ENCODE results near the gene PARP16.

PARP16 gene

DNA sequence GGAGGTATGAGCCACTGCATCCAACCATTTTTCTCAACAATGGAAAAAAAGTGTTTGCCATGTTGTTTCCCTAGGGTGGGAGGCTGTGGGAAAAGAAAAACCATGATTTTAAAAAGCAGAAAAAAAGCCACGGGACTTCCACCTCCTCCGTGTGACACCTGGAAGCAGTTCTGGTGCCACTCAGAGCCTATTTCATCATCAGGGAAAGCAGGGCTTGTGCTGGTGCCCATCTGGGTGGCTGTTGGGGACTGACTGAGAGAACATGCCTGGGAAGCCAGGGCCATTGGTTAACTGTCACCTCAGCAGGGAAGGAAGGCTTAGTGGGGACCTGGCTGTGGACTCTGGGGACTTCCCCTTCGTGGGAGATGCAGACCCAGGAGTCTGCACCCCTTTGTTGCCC is 25.1 kb upstream of the PARP16 start:
- DNase-seq (ENCODE audit: low read depth) = no peak

DNA sequence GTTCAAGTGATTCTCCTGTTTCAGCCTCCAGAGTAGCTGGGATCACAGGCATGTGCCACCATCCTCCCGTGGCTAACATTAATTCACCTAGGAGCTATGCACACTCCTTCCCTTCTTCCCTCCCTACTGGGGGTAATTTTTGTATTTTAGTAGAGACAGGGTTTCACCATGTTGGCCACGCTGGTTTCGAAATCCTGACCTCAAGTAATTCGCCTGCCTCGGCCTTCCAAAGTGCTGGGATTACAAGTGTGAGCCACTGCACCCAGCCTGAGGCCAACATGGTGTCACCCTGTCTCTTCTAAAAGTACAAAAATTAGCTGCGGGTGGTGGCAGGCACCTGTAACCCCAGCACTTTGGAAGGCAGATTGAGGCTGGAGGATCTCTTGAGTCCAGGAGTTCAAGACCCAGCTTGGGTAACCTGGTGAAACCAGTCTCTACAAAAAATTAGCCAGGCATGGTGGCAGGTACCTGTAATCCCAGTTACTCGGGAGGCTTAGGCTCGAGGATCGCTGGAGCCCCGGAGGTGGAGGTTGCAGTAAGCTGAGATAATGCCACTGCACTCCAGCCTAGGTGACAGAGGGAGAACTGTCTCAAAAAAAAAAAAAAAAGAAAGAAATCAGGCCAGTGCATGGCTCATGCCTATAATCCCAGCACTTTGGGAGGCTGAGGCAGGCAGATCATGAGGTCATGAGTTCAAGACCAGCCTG is 23.9 kb upstream of the PARP16 start:
- no peak for DNase-seq (ENCODE audit: low read depth)

DNA sequence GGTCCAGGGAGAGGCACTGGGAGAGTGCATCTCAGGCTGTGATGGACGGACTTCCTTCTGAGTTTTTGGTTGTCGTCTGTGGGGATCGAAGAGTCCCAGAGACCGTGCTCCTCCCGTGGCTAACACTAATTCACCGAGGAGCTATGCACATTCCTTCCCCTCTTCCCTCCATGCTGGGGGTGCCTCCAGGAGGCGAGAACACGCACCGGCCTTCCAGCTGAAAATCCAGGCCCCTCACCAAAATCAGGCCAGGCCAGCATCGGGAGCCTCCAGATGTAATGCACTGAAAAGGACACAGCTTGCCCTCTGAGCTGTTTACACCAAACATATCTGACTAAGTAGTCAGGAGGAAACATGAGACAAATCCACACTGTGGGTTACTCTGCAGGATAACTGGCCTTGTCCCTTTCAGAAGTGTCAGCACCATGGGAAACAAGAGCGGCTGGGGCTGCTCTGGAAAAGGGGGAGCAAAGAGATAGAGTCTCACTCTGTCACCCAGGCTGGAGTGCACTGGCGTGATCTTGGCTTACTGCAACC is 23.3 kb upstream of the PARP16 start:
- DNase-seq (ENCODE audit: low read depth) = no peak

DNA sequence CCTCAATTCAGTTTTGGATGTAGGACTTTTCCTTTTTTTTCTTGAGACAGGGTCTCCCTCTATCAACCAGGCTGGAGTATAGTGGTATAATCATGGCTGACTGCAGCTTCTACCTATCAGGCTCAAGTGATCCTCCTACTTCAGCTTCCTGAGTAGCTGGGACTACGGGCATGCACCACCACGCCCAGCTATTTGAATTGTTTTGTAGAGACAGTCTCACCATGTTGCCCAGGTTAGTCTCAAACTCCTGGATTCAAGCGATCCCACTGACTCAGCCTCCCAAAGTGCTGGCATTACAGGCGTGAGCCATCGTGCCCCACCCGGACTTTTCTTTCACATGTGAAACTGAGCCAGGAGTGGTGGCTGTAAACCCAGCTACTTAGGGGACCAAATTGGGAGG is 21.3 kb upstream of the PARP16 start:
- no peak for DNase-seq (ENCODE audit: low read depth)

DNA sequence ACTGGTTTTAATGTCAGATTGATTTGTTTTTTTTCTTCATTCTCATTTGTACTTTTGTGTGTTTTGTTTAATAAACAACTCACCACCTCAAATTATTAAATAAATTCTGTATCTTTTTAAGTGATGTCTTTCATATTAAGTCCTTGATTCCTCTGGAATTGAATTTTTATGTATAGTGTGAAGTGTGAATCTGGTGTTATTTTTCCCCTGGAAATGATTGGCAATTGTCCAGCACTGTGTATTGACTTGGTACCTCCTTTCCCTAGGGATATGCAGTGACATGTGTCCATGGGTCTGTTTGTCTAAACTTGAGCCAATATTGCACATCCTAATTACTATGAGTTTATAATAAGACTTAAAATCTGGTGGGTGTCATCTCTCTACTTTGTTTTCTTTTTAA is 19.9 kb upstream of the PARP16 start:
- DNase-seq (ENCODE audit: low read depth) = no peak

DNA sequence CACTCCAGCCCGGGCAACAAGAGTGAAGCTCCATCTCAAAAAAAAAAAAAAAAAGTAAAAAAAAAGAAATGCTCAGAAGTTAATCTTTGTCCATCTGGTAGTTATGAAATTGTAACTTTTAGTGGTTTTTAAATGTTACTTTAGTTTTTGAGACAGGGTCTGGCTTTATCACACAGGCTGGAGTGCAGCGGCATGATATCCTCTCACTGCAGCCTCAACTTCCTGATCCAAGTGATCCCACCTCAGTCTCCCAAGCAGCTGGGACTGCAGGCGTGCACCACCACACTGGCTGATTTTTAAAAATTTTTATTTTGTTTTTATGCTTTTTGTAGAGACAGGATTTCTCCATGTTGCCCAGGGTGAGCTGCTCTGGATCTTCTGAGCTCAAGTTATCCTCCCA is 19.1 kb upstream of the PARP16 start:
- no peak for DNase-seq (ENCODE audit: low read depth)

DNA sequence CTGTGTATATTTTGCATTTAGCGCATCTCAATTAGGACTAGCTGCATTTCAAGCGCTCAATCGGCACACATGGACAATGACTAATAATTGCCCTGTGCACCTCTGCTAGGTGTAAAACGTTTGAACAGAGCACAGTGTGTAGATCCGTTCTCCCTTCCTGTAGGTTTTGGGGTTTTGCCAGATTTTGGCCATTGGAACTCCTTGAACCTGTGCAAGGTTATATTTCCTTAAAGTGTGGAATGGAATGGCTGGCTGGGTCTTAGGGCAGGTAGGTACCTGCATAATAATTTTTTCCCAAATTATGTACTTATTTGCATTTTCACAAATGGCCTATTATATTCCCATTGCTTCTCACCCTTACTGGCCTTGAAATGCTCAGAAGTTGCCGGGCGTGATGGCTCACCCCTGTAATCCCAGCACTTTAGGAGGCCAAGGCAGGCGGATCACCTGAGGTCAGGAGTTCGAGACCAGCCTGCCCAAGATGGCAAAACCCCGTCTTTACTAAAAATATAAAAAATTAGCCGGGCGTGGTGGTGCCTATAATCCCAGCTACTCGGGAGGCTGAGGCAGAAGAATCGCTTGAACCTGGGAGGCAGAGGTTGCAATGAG is 18.6 kb upstream of the PARP16 start:
- DNase-seq (ENCODE audit: low read depth) = no peak

DNA sequence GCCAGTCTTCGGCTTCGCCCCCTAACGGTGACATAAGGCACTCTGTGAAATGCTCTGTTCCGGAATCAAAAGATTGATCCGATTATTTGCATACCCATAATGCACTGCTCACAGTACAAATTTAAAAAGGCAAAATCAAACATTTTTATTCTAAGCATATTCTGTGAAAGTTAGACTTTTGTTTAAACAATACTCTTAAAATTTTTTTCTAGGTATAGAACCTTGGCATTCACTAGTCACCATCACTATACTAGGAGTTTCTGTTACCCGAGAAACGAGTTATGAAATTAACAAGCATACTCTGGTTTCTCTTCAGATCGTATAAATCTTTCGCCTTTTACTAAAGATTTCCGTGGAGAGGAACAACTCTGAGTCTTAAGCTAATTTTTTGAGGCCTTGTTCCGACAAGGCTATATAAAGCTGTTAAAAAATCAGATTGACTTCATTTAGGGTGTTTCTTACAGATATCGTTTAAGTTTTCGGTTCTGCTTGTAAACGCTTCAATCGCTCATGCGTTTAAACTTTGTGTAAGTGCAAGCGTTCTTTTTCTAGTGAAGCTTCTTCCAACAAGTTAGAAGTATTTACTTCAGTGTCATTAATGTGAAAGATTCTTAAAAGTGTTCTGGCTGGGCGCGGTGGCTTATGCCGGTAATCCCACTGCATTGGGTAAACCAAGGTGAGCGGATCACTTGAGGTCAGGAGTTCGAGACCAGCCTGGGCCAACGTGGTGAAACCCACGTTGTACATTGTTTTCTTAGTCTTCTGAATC is 17.9 kb upstream of the PARP16 start, which contains the start of gene RNU5B-1:
Gene RNU5B-1 (plus strand): TSS at position 297 of the 769 bp plus-strand sequence.
- peak; percentile 70 for DNase-seq (ENCODE audit: low read depth)

DNA sequence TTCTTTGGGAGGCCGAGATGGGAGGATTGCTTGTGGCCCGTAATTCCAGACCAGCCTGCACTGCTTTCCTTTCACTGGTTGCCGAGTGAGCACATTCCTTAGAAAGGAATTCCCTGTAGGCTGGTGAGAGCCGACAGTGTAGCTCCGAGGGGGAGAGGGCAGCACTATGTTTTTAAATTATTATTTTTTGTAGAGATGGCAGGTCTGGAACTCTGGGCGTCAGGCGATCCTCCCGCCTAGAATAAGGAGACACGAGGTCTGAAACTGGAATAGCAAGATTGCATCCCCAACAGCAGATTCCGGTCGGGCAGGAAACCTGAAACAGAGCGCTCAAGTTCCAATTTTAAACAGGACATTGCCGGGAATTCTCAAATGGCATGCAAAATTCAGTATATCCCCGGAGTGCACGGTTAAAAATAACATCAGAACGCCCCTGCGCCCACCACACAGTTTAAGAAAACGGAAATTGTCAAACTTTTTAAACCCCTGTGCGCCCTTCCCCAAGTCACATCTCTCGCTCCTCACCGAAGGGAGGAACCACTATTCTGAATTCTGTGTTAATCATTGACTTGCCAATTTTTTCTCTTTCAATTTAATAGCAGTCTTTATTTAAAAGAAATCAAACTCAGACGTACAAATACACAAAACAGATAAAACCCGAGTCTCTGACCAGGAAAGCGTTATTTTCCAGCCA is 17.2 kb upstream of the PARP16 start:
- DNase-seq (ENCODE audit: low read depth) = no peak

DNA sequence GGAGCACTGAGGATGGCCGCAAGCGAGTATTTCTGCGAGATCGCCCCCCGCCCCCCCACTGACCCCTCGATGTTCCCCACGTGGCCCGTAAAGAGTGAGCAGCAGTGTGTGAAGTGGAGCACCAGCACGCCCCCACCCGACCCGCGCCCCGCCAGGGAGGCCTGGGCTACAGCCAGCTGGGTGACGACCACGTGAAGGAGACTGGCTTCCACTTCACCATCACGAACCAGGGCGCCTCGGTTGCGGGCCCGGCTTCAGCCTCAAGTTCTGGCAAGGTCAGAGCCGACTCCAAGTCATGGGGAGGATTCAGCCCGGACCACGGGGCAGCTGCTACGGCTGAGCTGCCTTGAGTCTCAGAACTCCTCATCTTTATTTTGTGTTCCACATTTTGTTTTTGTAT is 15.4 kb upstream of the PARP16 start:
- DNase-seq (ENCODE audit: low read depth) = no peak

DNA sequence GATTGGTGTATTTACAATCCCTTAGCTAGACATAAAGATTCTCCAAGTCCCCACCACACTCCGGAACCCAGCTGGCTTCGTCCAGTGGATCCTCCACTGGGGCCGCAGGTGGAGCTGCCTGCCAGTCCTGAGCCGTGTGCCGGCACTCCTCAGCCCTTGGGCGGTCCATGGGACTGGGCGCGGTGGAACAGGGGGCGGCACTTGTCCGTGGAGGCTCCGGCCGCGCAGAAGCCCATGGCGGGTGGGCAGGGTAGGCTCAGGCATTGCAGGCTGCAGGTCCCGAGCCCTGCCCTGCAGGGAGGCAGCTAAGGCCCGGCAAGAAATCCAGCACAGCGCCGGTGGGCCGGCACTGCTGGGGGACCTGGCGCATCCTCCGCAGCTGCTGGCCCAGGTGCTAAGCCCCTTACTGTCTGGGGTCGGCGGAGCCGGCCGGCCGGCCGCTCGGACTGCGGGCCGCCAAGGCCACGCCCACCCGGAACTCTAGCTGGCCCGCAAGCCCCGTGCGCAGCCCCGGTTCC is 14.3 kb upstream of the PARP16 start:
- no peak for DNase-seq (ENCODE audit: low read depth)

DNA sequence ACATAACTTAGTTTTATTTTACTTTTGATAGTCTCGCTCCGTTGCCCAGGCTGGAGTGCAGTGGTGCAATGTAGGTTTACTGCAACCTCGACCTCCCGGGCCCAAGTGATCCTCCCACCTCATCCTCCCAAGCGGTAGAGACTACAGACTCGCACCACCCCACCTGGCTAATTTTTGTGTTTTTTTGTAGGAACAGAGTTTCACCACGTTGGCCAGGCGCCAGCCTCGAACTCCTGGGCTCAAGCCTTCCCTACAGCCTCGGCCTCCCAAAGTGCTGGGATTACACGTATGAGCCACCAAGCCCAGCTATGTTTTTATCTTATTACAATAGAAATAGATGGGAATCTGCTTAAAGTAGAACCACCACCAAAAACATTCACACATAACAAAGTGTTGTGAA is 12.0 kb upstream of the PARP16 start:
- DNase-seq (ENCODE audit: low read depth) = no peak

DNA sequence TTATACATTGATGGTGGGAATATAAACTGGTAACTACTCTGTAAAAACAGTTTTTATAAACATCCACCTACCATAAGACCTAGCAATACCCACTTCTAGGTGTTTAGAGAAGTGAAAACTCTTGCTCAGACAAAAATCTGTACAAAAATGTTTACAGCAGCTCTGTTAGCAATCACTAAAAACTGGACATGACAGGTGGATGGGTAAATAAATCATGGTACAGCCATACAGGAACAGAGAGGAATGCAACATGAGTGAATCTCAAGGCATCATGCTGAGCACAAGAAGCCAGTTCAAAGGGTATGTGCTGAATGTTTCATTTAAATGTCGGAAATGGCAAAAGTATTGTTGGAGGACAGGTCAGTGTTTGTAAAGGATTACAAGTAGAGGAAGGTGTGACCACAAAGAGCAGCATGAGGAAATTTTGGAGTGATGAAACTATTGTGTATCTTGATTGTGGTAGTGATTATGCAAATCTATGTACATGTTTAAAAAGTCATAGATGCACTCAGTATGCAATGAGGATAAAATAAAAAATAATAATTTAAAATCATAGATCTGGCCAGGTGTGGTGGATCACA is 6.3 kb upstream of the PARP16 start:
- no peak for DNase-seq (ENCODE audit: low read depth)

DNA sequence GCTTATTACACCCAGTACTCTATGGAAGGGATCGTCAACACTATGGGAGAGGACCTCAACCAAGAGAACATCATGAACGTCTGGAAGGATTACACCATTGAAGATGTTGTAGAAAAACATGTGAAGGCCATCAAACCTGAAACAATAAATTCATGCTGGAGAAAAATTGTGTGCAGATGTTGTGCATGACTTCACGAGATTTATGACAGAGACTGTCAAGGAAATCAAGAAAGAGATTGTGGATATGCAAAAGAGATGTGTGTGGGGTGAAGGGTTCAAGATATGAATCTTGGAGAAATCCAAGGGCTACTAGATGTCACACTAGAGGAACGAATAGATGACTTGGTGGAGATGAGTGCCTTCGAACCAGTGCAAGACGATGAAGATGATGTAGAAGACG is 3.5 kb upstream of the PARP16 start:
- DNase-seq (ENCODE audit: low read depth) = no peak

DNA sequence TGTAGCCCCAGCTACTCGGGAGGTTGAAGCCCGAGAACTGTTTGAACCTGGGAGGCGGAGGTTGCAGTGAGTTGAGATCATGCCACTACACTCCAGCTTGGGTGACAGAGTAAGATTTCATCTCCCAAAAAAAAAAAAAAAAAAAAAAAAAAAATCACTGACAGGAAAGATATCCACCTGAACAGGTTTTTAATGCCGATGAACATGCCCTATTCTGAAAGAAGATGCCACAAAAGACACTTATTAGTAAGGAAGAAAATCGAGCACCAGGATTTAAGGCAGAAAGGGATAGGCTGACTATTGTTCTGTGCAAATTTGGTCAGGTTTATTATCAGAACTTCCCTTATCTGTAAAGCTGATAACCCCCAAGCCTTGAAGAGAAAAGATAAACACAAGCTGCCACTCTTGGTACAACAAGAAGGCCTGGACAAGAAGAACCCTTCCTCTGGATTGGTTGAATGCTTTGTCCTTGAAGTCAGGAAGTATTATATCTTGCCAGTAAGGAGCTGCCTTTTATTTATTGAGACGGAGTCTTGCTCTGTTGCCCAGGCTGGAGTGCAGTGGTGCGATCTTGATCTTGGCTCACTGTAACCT is 2.7 kb upstream of the PARP16 start:
- DNase-seq (ENCODE audit: low read depth) = no peak

DNA sequence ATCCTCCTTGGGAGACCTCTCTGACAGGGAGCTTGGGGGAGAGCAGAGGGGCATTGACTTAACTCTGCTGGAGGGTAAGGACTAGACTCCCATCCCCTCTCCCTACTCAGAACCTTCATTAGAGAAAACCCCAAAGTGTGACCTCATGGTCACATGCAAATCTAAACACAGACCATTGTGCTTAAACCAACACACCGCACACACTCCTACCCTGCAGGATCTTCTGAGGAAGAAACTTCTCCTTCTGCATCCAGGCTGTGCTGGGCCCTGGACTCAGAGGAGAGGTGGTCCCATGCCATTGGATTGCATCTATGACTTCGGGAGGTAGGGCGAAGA is 805 bp upstream of the PARP16 start:
- no peak for DNase-seq (ENCODE audit: low read depth)

DNA sequence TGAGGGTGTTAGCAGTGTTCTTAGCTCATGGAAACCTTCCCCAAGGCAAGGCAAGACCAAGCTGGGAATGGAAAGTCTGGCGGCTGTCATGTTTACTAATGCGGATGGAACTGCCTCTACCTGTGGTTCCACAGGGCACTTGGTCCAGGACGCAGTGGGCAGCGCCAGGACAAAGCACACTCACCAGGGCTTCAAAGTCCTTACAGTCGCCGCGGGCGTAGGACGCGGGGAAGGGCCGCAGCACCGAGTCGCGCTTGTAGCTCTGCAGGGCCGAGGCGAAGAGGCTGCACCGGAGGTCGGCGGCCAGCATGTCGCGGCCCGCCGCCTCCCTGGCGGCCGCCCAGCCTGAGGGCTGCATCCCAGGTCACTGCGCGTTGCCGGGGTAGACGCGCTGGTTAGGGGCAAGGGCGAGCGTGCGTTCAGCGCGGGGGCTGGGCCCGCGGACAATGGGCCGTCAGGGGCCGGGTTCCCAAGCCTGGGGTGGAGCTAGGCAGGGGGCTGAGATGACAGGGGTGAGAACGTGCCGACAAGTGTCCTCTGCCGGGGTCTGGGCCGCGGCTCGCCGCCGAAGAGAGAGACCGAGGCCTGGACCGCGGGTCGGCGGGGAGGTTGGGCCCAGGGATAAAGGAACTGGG is 497 bp downstream of the PARP16 start:
- DNase-seq (ENCODE audit: low read depth) = no peak

DNA sequence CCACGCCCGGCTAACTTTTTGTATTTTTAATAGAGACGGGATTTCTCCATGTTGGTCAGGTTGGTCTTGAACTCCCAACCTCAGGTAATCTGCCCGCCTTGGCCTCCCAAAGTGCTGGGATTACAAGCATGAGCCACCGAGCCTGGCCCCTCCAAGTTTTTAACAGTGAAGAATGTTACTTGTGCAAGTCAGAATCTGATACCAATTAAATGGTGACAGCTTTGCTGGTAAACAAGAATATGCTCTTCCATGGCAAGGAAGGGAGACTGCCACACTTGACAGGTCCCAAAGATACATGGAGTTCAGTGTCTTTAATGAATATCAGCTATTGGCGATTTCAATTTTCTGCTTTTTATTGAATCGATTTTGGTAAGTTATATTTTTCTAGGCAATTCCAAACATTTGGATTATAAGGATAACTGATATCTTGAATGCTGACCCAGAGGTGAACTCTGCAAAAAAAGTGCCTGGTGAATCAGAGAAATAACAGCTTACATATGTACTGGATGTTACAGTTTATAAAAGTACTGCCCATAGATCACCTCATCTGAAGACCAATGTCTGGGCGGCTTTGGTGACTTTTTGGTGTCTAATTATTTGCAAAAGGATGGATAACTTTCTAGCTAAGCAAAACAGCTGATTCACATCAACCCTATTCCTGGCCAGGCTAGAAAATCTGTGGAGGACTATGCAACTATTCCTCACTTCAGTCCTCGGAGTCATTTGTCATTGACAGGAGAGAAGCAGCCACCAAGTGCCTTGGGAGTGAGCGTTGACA is 1.2 kb downstream of the PARP16 start:
- DNase-seq (ENCODE audit: low read depth) = no peak

DNA sequence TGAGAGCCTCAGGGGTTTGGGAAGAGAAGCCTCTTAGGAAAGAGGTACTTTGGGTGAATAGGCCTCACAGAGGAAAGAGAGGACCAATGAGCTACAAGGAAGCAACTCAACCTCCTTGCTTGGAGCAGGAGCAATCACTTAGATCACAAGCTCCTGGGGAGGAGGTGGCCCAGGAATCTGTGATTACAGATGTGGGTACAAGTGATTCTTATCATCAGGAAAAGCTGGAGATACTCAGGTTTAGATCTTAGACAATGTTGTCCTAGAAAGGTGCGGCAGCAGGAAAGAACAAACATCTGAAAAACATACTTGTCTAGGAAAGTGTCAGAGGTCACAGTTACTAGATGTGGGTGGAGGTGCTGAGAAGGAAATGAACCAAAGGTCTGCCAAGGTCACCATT is 8.2 kb downstream of the PARP16 start:
- DNase-seq (ENCODE audit: low read depth) = no peak

DNA sequence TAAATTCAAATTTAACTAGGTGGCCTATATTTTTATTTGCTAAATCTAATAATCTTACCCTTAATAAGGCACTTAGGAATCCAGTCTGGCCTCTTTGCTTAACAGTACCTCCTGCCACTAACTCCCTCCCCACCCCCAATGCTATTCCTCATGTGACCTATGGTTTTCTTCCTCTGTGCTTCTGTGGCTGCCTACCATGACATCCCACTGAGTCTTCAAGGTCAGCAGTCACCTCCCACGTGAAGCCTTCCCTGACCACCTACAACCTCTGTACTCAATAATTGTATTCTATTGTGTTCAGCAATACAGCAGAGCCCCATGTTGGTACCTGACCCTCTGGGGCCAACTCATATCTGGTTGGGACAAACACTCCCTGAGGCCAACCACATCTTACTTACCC is 9.7 kb downstream of the PARP16 start:
- no peak for DNase-seq (ENCODE audit: low read depth)
